GM18505 (cell line): ENCODE results near the gene GDF2.

Source experiments
- ATAC-seq: cut with Tn5 transposase; IDR thresholded peaks from one replicate; pipeline ENCODE4 v1.9.1; 2021; ENCODE audit not compliant: unreplicated experiment
- POLR2A ChIP-seq: IDR thresholded peaks from 4 replicates; pipeline ENCODE4 v1.6.1; 2011; ENCODE audit warnings: borderline replicate concordance; ENCODE audit not compliant: insufficient read depth, insufficient read length; ENCODE audit errors: extremely low read depth

GDF2 gene

DNA sequence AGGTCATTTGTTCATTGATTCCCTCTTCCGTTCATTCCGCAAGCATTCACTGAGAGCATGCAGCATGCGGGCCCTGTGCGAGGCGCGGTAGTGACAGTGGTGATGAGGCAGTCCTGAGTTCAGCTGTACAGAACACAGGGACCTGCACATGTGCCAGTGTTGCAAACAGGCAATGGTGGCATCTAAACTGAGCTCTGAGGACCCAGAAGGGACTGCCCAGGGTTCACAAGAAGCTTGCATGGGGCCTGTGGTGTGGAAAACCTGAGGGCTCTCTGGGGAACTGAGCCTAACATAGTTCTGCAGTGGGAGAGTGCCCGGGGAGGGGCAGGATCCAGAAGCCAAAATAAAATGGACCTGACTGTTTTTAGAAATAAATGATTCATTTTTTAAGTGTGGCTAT is 48.6 kb downstream of the GDF2 start:
- no peak for ATAC-seq
- no peak for TF ChIP-seq POLR2A

DNA sequence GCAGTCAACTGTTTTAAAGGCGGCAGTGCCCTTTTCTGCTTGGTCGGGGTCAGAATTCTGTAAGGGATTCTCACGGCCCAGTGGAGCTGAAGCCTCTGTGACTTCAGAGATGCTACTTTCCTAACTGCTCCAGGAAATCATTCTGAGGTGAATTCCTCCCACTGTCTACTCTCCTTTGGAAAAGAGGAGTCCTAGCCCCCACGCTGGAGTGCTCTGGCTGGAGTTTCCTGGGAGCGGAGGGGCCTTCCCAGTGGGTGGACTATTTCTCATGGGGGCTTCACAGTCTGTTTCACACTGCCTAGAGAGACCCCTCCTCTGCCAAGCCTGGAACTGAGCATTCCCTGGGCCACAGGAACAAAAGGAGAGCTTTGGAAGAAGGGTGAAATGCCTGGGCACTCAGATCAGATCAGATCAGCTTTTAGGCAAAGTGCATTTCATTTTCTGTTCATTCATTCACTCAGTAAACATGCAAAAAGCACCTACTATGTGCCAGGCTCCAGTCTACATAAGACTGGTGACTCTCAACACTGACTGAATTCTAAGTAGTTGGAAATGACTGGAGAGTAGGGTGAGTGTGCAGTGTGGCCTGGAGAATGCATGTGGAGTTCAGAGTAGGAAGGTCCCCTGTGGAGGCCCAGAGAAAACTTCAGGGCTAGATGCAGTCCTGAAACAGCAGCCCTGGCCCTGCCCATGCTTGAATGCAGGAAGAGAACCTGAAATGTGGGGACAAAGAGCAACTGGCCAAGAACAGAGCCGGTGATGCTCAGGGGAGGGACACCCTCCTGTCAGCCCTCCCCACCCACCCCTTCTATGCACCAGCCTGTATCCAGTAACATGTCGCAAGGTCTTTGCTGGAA is 49.6 kb downstream of the GDF2 start:
- no peak for ATAC-seq
- TF ChIP-seq POLR2A, result no peak

DNA sequence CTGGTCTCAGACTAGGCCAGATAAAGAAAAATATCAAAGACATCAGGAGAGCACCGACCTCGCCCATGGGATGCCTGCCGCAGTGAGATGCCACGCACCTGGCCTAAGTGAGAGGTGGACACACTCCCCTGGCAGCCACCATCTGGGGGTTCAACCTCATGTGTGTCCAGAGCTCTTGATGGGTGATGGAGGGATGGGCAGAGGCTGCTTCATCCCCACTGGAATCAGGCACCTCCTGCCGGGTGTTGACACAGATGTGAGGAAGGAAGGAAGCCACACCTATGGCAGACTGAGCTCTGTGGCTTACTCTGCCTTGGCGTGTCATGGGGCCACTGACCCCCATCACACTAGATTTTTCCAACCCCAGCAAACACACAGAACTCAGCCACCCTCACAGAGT is 50.5 kb downstream of the GDF2 start:
- no peak for TF ChIP-seq POLR2A
- ATAC-seq, result no peak

DNA sequence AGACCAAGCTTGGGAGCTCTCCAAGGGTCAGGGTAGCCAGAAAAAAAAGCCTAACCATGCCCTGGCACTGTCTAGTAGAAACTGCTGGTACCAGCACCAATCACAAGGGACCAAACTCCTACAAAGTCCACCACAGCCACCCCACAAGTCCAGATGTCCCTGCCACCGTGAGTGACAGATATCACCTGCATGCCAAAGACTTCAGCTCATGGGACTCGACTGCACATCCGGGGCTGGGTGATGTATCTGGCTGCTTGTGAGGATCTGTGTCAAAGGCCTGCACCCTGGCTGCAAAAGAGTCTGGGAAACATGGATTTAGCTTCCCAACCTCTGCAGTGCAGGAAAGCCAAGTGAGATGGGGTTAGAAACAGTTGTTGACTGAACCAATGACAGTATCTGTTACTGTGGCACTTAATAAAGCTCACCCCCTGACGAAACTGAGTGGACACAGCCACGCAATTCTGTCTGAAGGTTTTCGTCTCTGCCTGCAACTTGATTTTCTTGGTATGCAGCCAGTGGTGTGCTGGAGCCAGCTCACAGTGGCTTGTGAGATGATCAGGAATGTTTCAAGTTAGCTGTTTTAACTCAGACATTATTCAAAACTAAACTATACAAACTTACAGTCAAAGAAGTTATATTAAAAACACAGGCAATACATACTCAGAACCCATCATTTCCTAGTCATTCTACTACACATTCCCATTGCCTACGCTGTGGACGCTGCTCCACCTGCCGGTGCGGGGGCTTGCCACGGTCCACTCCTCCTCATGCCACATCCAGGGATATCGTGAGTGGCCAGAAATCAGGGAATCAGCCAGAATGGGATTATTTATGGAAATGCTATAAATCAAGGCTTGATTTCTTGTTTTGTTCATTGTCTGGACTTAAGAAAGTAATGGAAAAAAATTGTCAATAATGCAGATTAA is 52.6 kb downstream of the GDF2 start:
- ATAC-seq, result no peak
- no peak for TF ChIP-seq POLR2A

DNA sequence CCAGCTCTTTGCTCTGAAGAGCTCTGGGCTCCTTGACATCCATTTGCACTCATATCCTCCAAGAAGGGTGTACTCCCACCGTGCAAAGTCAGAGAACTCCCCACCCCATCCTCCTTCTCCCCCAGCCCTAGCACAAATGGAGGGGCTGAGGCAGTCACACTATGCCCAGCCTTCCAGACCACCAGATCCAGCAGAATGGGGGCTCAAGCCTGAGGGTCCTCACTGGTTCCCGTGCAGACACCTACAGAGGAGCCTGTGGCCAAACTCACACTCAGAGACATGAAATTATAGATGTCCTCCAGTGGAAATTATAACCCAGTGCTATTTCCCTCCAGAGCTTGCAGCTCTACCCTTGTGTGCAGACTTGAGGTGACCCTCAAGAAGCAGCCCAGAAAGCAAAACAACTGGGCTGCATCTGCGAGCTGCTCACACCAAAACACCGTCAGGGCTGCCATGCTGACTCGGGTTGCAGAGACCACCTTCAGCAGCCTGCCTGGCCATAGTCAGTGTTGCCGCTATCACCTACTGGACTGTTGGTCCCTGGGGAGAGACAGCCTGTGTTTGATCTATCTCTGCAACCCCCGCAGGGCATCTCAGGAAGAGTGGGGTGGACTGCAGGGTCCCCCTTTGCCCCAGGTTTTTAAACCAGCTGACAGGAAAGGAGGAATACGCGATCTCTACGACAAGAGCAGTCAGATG is 54.4 kb downstream of the GDF2 start:
- no peak for TF ChIP-seq POLR2A

More for the DNA sequence above, 54.4 kb downstream of the GDF2 start:
- no peak for ATAC-seq
